Activated CD4-positive, alpha-beta T cell treated with anti-CD3 and anti-CD28 coated beads, Interleukin-2, amount 10 ng/mL, durations not matched to agents 7 days and 5 days (primary cell): Measurements from ENCODE around the gene CARD10. TPM values are rescaled to one million over a fixed set of nuclear protein-coding genes. Genes with fewer than 3 reads are reported as not detected.

Experiments
- CTCF ChIA-PET: fragments of 350-600 bp; sonication (Branson Sonifier 250); formaldehyde crosslinking; loops from one replicate; lab custom pipeline; 2021; ENCODE audit warnings: antibody characterized with exemption; lab: Charles Lee
- POLR2A ChIA-PET: fragments of 350-600 bp; sonication (Branson Sonifier 250); formaldehyde crosslinking; loops from one replicate; lab custom pipeline; 2021; ENCODE audit warnings: antibody characterized with exemption; lab: Charles Lee
- DNase-seq: peaks from one replicate; pipeline ENCODE4 v3.0.0-alpha.2; 2020
- H3K27ac Mint-ChIP-seq: one replicate; pipeline ENCODE4 v1.8.0; 2021; ENCODE audit warnings: mild to moderate bottlenecking, moderate library complexity, mixed read lengths
- H3K27me3 Mint-ChIP-seq: one replicate; pipeline ENCODE4 v1.8.0; 2021; ENCODE audit warnings: mixed read lengths
- H3K36me3 Mint-ChIP-seq: one replicate; pipeline ENCODE4 v1.8.0; 2021; ENCODE audit warnings: low read depth, mixed read lengths
- H3K4me1 Mint-ChIP-seq: one replicate; pipeline ENCODE4 v1.8.0; 2021; ENCODE audit warnings: mixed read lengths
- H3K4me3 Mint-ChIP-seq: one replicate; pipeline ENCODE4 v1.8.0; 2021; ENCODE audit warnings: mild to moderate bottlenecking, moderate library complexity, mixed read lengths
- H3K9me3 Mint-ChIP-seq: one replicate; pipeline ENCODE4 v1.8.0; 2021; ENCODE audit warnings: mixed read lengths
- total RNA-seq, 2 experiments: library from RNA; stranded (reverse); gene quantifications; one replicate each; pipeline ENCODE4 v1.2.3, GENCODE V29; 2021

CARD10 gene
- not detected for total RNA-seq

- ChIA-PET CTCF (interaction anchor here (1.1 to 2.1 kb wide), 6 partner anchors 11 to 47 kb away, joined by 3 to 6 read pairs (median 4); no protein-coding TSS in a partner anchor), POLR2A (no interaction called here)
- no peaks in the 10 kb centered on the region for H3K36me3 Mint-ChIP-seq
- H3K9me3 Mint-ChIP-seq: no peaks in the 10 kb centered on the region
- peaks cover 63% of the 10 kb centered on the region for H3K27me3 Mint-ChIP-seq
- no peak for DNase-seq
- H3K27ac Mint-ChIP-seq: no peak within 1 kb of the TSS
- peak within 1 kb of the TSS; percentile 38 for H3K4me3 Mint-ChIP-seq
- peaks cover 9% of the 10 kb centered on the region for H3K4me1 Mint-ChIP-seq
These were observed at the start of gene CARD10 for GRCh38 chr22:37519268-37520195. Gene CARD10, minus strand, starts transcription at chr22:37519415. Its CDS starts 215 bp downstream, at chr22:37519200.

GRCh38 chr22:37568448-37569008, 49.3 kb upstream of the CARD10 start:
- no peaks in the 10 kb centered on the region for H3K9me3 Mint-ChIP-seq
- no peak for DNase-seq
- no peaks in the 10 kb centered on the region for H3K36me3 Mint-ChIP-seq
- no peak overlapping the region for H3K27ac Mint-ChIP-seq
- peaks cover 27% of the 10 kb centered on the region for H3K27me3 Mint-ChIP-seq
- no peak overlapping the region for H3K4me3 Mint-ChIP-seq
- POLR2A ChIA-PET: no interaction called here
- CTCF ChIA-PET: interaction anchor here (0.6 to 15.9 kb wide), 13 partner anchors 10 to 419 kb away, joined by 3 to 397 read pairs (median 5); partner anchors contain the start of genes GGA1, IL2RB, LGALS2 and MFNG
- peaks cover 22% of the 10 kb centered on the region for H3K4me1 Mint-ChIP-seq

- ChIA-PET POLR2A (no interaction called here), CTCF (interaction anchor here (0.5 to 15.9 kb wide), 27 partner anchors 7 to 418 kb away, joined by 3 to 397 read pairs (median 5); partner anchors contain the start of genes CYTH4, GGA1, IL2RB and LGALS2)
- H3K27ac Mint-ChIP-seq: no peak overlapping the region
- no peaks in the 10 kb centered on the region for H3K36me3 Mint-ChIP-seq
- H3K4me3 Mint-ChIP-seq: no peak overlapping the region
- peaks cover 32% of the 10 kb centered on the region for H3K27me3 Mint-ChIP-seq
- no peak for DNase-seq
- H3K4me1 Mint-ChIP-seq: peaks cover 22% of the 10 kb centered on the region
- no peaks in the 10 kb centered on the region for H3K9me3 Mint-ChIP-seq
These were observed 48.8 kb upstream of the CARD10 start for GRCh38 chr22:37568012-37568411.

GRCh38 chr22:37566903-37567798, 47.9 kb upstream of the CARD10 start:
- Mint-ChIP-seq H3K27ac (peak overlapping the region; percentile 73), H3K9me3 (no peaks in the 10 kb centered on the region), H3K36me3 (no peaks in the 10 kb centered on the region), H3K4me3 (peak overlapping the region; percentile 41), H3K4me1 (peaks cover 23% of the 10 kb centered on the region), H3K27me3 (peaks cover 38% of the 10 kb centered on the region)
- CTCF ChIA-PET: interaction anchor here (0.5 to 15.9 kb wide), 42 partner anchors 8 to 589 kb away, joined by 3 to 397 read pairs (median 4); partner anchors contain the start of genes ANKRD54, CARD10, CYTH4 and GGA1
- POLR2A ChIA-PET: no interaction called here
- DNase-seq: peak; percentile 94

DNA sequence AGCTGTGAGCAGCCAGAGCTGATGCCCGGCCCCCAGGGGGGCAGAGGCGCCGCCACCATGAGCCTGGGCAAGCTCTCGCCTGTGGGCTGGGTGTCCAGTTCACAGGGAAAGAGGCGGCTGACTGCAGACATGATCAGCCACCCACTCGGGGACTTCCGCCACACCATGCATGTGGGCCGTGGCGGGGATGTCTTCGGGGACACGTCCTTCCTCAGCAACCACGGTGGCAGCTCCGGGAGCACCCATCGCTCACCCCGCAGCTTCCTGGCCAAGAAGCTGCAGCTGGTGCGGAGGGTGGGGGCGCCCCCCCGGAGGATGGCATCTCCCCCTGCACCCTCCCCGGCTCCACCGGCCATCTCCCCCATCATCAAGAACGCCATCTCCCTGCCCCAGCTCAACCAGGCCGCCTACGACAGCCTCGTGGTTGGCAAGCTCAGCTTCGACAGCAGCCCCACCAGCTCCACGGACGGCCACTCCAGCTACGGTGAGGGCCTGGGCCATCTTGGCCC, 47.2 kb upstream of the CARD10 start:
- H3K4me1 Mint-ChIP-seq: peaks cover 28% of the 10 kb centered on the region
- peak; percentile 27 for DNase-seq
- no peaks in the 10 kb centered on the region for H3K9me3 Mint-ChIP-seq
- ChIA-PET CTCF (interaction anchor here (0.7 to 15.9 kb wide), 23 partner anchors 10 to 356 kb away, joined by 3 to 397 read pairs (median 5); partner anchors contain the start of genes ANKRD54, CARD10, GGA1 and LGALS2), POLR2A (interaction anchor here (0.6 kb wide), 1 partner anchor 91 kb away, joined by 6 read pairs; no protein-coding TSS in a partner anchor)
- peaks cover 42% of the 10 kb centered on the region for H3K27me3 Mint-ChIP-seq
- H3K4me3 Mint-ChIP-seq: no peak overlapping the region
- no peaks in the 10 kb centered on the region for H3K36me3 Mint-ChIP-seq
- no peak overlapping the region for H3K27ac Mint-ChIP-seq

DNA sequence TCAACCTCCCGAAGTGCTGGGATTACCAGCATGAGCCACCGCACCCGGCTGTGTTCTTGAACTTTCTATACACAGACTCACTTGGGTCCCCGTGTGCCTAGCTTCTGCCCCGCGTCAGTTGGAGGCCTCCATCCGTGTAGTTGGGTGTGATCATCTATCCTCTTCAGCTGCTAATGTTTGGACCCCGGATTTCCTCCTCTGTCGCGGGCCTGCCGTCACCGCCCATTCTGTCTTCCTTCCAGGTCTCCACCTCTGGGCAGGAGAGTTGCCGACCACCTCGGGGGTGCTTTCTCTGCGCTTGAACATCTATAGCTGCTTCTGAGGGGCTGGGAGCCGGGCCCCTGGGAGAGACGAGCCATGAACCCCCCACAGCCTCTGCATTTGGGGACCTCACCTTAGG, 46.6 kb upstream of the CARD10 start:
- H3K27me3 Mint-ChIP-seq: peaks cover 47% of the 10 kb centered on the region
- H3K4me1 Mint-ChIP-seq: peaks cover 30% of the 10 kb centered on the region
- H3K36me3 Mint-ChIP-seq: no peaks in the 10 kb centered on the region
- ChIA-PET POLR2A (interaction anchor here (0.6 kb wide), 1 partner anchor 92 kb away, joined by 6 read pairs; no protein-coding TSS in a partner anchor), CTCF (interaction anchor here (0.9 to 15.9 kb wide), 13 partner anchors 9 to 322 kb away, joined by 3 to 397 read pairs (median 10); partner anchors contain the start of genes CARD10, GGA1, LGALS2 and RAC2)
- no peak overlapping the region for H3K4me3 Mint-ChIP-seq
- no peak for DNase-seq
- no peaks in the 10 kb centered on the region for H3K9me3 Mint-ChIP-seq
- no peak overlapping the region for H3K27ac Mint-ChIP-seq

DNA sequence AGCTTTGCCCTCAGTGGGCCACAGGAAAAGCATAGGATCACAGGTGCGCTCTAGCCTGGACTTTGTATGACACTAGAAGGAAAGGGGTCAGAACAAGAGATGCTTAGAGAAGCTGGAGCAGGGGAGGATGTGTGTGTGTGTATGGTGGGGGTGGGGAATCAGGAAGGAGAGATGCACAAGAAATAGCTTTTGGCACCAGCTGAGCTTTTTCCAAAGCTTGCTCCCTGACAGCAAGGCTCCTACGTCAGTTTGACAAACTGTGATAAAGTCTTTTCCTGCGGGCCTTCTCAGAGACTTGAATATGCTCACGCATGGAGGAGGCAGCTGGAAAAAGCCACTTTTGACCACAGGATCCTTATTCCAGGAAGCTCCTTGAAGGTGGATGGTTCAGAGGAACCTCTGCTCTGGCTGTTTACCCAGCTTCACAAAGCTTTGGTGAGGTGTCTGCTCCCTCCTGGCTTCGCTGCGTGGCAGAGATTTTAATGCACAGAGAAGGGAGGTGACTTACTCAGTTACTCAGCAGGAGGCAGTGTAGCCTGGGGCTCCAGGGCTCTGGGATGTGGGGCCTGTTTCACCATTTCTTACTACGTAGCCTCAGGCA, 45.0 kb upstream of the CARD10 start:
- Mint-ChIP-seq H3K36me3 (no peaks in the 10 kb centered on the region), H3K4me1 (peaks cover 30% of the 10 kb centered on the region), H3K9me3 (no peaks in the 10 kb centered on the region), H3K4me3 (no peak overlapping the region), H3K27me3 (peaks cover 46% of the 10 kb centered on the region), H3K27ac (no peak overlapping the region)
- no peak for DNase-seq
- ChIA-PET POLR2A (no interaction called here), CTCF (interaction anchor here (1.1 to 15.9 kb wide), 6 partner anchors 7 to 44 kb away, joined by 4 to 397 read pairs (median 20); partner anchors contain the start of genes GGA1 and LGALS2)

DNA sequence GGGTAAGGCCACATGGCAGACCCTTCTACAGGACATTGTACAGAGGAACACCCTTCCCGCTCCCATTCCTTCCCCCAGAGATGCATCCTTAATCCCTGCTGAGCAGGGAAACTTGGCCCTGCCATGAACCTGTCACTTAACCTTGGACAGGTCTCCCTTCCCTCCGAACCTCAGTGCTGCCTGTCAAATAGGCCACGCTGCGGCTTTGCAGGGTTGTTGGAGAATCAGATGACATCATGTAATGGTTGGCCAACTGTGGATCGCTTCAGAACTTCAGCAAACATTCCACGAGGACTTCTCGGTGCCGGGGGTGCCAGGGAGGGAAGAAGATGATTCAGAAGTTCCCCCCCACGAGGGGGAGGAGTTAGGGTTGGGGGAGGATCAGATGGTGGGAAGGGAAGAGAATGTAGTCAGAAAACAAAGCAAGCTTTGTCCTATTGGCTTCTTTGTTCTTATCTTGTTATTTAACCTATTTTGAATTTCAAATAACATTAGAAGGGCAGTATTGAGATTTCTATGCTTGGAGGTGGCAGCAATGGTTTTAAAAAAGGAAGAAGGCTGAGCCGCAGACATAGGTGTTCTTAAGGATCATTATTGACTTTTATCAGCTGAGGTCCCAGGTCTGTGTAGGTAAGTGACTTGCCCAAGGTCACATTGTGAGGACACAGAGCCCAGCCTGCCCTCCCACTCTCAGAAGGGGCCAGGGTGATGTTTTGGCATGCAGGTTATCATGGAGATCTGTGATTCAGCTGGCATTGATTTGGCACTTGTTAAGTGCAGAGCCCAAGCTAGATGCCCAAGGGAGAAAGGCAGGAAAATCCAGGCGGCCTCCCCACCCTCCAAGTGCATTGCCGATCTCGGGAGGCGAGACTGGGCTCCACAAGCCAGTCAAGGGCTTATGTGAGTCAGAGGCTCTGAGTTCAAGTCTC, 44.2 kb upstream of the CARD10 start:
- Mint-ChIP-seq H3K36me3 (no peaks in the 10 kb centered on the region), H3K9me3 (no peaks in the 10 kb centered on the region), H3K4me3 (no peak overlapping the region), H3K4me1 (peaks cover 30% of the 10 kb centered on the region), H3K27ac (no peak overlapping the region), H3K27me3 (peaks cover 52% of the 10 kb centered on the region)
- ChIA-PET POLR2A (no interaction called here), CTCF (interaction anchor here (0.7 to 15.9 kb wide), 6 partner anchors 7 to 535 kb away, joined by 3 to 397 read pairs (median 10); partner anchors contain the start of gene GGA1)
- DNase-seq: no peak

DNA sequence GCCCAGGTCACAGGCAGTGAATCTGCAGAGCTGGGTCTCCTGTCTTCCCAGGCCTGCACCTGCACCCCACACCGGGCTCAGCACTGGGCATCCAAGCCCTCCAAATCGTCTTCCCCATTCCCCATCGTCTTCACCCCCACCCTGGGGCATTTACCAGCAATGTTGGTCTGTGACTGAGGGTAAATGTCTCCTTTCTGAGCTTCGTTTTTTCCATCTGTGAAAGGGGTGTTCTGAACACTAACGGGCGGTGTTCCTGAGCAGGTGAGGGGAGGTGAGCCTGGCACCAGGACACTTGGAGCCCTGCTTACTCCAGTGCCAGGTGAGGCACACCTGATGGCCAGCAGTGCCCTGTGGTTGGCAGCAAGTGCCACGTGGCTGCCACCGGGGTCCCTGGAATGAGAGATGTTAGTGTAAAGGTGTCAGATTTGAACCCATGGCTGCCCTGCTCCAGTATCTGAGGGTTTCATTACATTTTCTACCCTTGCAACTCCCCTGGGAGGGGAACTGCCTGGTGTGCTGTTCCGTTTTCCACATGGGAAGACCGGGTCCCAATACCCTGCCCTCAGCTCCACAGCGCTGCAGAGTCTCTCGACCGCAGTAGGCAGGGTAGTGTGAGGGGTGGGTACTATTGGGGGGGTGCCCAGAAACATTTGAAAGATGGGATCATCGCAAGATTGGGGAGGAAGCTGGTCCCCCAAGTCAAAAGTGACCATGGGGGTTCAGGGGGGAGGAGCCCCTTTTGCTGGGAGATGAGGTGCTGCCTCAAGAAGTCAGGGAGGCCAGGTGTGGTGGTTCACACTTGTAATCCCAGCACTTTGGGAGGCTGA, 43.0 kb upstream of the CARD10 start:
- DNase-seq: no peak
- CTCF ChIA-PET: interaction anchor here (0.8 to 15.9 kb wide), 17 partner anchors 8 to 320 kb away, joined by 3 to 397 read pairs (median 4); partner anchors contain the start of genes CARD10, CYTH4 and GGA1
- peaks cover 64% of the 10 kb centered on the region for H3K27me3 Mint-ChIP-seq
- H3K4me1 Mint-ChIP-seq: peaks cover 25% of the 10 kb centered on the region
- H3K4me3 Mint-ChIP-seq: no peak overlapping the region
- no peak overlapping the region for H3K27ac Mint-ChIP-seq
- no peaks in the 10 kb centered on the region for H3K36me3 Mint-ChIP-seq
- H3K9me3 Mint-ChIP-seq: no peaks in the 10 kb centered on the region
- POLR2A ChIA-PET: no interaction called here
